ENCODE results near the gene FSTL4. TPM values are rescaled to one million over a fixed set of nuclear protein-coding genes. Genes with fewer than 3 reads are reported as not detected.
A peak's percentile ranks its signal among the peaks of the same experiment; 100 is the strongest.

Gene FSTL4
- total RNA-seq, 1 donor from 2014 or later: not detected

- intact Hi-C loops (cut with DNase I): no loop called here
- no peak for ATAC-seq (ENCODE audit: poor library complexity)
- DNase-seq: no peak
Measured at GRCh38 chr5:133265257-133265656, 347.1 kb downstream of the FSTL4 start.

DNA sequence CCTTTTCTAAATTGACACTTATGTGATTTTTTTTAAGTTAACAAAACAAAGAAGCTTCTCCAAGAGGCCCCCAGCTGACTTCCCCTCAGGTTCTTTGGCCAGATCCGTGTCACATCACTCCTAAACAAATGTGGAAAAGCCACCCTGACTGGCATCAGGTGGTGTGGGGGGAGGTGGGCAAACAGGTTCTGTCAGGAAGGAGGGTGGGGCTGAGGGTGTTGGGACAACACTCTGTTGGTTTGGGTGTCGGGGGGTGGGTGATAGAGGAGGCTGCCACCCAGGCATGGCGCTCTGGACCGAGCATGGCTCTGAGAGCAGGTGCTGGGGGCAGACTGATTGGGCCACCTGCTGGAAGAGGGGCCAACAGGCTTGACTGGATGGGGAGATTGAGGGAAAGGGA, 349.7 kb downstream of the FSTL4 start:
- DNase-seq: no peak
- intact Hi-C loops (cut with DNase I): no loop called here
- ATAC-seq (ENCODE audit: poor library complexity): no peak

DNA sequence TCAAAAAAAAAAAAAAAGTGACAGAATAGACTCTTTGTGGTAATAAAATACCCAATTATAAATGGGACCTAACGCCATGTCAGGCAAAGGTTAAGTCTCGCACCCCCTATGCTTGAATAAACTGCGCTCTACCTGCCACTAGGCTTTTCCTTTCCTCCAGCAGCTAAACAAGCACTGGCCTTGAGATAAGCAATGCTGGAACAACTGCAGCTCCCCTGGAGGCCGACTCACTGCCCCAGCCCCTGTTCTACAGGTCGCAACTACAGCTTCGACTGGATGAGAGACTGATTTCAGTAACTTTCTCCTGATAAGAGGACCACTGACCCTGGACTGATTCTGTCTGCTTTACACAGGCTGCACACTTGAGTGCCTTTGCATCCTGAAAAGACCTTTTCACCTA, 350.3 kb downstream of the FSTL4 start:
- intact Hi-C loops (cut with DNase I): no loop called here
- no peak for ATAC-seq (ENCODE audit: poor library complexity)
- no peak for DNase-seq

- no peak for DNase-seq
- intact Hi-C loops (cut with DNase I): no loop called here
- ATAC-seq (ENCODE audit: poor library complexity): no peak
Measured at GRCh38 chr5:133260715-133261114, 351.6 kb downstream of the FSTL4 start.

GRCh38 chr5:133259199-133259997, 352.9 kb downstream of the FSTL4 start:
- no peak for ATAC-seq (ENCODE audit: poor library complexity)
- DNase-seq: no peak
- intact Hi-C loops (cut with DNase I): no loop called here

DNA sequence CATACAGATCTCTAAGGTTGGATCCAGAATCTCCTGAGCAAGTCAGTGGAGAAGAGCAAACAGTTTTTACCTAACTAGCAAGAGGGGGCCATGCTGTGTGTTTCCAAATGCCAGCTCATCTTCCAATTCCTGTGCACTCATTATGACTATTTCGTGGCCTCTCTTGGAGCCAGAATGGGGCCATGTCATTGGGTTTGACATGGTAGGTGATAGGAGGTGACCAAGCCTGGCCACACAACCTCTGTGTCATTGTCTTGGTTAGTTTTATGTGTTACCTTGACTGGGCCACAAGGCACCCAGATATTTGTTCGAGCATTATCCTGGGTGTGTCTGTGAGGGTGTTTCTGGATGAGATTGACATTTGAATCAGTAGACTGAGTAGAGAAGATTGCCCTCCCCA, 354.4 kb downstream of the FSTL4 start:
- DNase-seq (no peak), ATAC-seq (ENCODE audit: poor library complexity) (no peak)
- intact Hi-C loops (cut with DNase I): no loop called here

DNA sequence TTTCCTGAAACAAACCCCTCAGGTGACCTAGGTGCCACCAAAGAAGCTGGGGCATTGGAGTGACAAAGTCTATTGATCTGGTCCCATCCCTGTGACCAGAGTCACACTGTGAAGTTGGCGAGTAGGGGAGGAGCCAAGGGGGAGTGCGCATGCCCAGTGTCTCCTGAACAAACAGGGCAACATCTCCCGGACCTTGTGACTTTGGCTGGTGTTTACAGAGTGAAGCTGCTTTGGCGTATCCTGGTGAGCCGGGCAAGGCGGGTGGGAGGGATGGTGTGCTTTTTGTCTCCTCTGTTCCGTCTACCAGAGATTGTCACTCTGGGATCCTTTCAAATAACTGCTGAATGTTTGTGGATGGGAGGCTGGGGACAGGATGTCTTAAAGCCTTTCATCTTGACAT, 356.1 kb downstream of the FSTL4 start:
- intact Hi-C loops (cut with DNase I): no loop called here
- DNase-seq (no peak), ATAC-seq (ENCODE audit: poor library complexity) (no peak)

- ATAC-seq (ENCODE audit: poor library complexity) (no peak), DNase-seq (no peak)
- intact Hi-C loops (cut with DNase I): no loop called here
Measured at GRCh38 chr5:133254803-133255202, 357.5 kb downstream of the FSTL4 start.

GRCh38 chr5:133253671-133254070, 358.7 kb downstream of the FSTL4 start:
- DNase-seq (no peak), ATAC-seq (ENCODE audit: poor library complexity) (no peak)
- intact Hi-C loops (cut with DNase I): no loop called here

- intact Hi-C loops (cut with DNase I): no loop called here
- no peak for ATAC-seq (ENCODE audit: poor library complexity)
Measured at GRCh38 chr5:133253070-133253469, 359.3 kb downstream of the FSTL4 start.

GRCh38 chr5:133252133-133252480, 360.2 kb downstream of the FSTL4 start:
- DNase-seq: no peak
- intact Hi-C loops (cut with DNase I): no loop called here
- no peak for ATAC-seq (ENCODE audit: poor library complexity)

More at GRCh38 chr5:133253070-133253469, 359.3 kb downstream of the FSTL4 start:
- no peak for DNase-seq

- DNase-seq (no peak), ATAC-seq (ENCODE audit: poor library complexity) (no peak)
- intact Hi-C loops (cut with DNase I): no loop called here
Measured at GRCh38 chr5:133251296-133252132, 360.8 kb downstream of the FSTL4 start.

DNA sequence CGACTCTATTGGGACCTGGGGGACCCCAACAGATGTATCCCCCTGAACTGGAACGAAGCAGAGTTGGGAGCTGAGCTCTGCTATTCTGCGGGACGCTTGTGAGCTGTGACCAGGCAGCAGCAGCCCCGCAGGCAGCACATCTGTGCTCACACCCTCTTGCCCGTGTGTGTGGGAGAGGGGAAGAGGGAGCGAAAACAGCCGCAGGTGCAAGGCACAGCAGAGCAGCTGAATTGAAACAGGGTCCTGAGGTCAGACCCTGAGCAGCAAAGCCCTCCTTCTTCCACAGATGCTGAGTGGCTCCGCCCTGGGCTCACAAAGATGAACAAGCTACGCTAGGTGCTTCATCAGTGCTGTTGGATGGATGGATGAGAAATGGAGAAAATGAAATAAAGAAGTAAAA, 361.8 kb downstream of the FSTL4 start:
- DNase-seq (no peak), ATAC-seq (ENCODE audit: poor library complexity) (no peak)
- intact Hi-C loops (cut with DNase I): no loop called here

DNA sequence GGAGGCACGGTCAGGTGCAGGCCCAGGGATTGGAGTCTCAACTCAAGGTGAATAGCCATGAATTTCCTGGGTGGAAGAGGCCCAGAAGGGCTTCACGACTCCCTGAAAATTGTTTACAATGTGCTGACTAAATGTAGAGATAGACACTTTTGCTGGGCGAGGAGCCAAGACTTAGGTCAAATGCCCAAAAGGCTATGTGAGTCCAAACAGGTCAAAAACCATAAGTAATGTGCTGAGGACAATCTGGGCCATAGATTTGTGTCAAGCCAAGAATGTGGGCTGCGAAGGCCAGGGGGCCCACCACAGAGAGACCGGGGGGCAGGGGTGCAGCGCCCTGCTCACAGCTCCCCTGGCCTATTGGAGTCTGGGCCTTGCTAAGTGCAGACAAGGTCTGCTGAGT, 362.7 kb downstream of the FSTL4 start:
- DNase-seq: no peak
- intact Hi-C loops (cut with DNase I): loop anchor here (5.0 kb wide), 1 partner anchor 137 kb away; no protein-coding TSS in a partner anchor

DNA sequence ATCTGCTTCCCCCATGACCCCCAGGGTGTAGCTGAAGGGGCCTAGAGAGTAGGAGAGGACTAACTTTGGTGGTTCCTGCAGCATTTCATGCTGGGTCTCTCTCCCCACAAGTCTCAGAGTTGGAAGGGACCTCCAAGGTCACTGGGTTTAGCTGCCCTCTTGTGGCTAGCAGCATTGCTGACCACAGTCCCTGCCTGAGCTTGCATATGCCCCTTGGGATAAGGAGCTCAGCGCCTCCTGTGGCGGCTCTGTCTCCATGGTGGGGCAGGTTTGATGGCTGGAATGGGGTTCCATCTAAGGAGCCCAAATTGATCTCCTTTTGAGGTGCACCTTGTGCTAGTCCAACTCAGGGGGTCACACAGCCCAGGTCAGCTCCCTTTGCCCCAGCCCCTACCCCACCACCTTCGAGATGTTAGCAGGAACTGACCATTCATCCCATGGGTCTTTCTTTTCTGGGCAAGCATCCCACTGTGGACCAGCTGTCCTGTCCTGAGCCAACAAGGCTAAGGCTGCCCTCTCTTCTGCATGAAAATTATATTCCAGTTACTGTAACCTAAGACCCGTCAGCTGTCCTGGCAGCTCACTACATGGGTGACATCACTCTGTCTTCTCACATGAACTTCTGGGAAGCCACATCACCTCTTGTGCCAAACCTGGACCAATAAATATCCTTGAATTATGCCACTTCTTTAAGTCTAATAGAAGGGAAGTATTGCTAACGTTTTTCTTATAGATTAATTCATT, 364.3 kb downstream of the FSTL4 start:
- intact Hi-C loops (cut with DNase I): loop anchor here (5.0 kb wide), 1 partner anchor 136 kb away; no protein-coding TSS in a partner anchor
- ATAC-seq (ENCODE audit: poor library complexity): peak; percentile 64
- DNase-seq: no peak

More for the DNA sequence above, 362.7 kb downstream of the FSTL4 start:
- no peak for ATAC-seq (ENCODE audit: poor library complexity)

DNA sequence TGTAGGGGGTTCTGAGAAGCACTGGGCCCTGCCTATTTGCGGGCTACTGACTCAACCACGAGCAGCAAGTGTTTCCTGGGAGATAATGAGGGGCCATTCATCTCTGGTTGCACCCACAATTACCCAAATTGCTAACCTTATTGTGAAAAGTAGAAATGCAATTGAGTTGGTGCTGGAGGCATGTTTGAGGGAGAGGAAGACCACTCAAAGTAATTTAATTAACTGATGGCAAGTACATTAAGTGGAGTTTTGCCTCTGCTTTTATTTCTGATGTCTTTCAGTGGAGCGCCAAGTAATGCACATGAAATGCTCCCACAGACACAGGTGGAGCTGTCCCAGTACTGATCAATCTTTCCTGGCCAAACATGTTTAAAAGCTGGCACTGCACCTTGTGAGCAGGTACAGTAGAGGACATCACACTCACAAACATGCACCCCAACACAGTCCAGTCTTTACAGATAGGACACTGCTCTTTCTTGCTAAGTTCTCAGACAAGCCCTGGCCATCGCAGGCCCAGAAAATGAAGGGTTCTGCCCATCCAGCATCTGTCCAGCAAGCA, 365.1 kb downstream of the FSTL4 start:
- intact Hi-C loops (cut with DNase I): loop anchor here (5.0 kb wide), 1 partner anchor 135 kb away; no protein-coding TSS in a partner anchor
- ATAC-seq (ENCODE audit: poor library complexity) (no peak), DNase-seq (no peak)

DNA sequence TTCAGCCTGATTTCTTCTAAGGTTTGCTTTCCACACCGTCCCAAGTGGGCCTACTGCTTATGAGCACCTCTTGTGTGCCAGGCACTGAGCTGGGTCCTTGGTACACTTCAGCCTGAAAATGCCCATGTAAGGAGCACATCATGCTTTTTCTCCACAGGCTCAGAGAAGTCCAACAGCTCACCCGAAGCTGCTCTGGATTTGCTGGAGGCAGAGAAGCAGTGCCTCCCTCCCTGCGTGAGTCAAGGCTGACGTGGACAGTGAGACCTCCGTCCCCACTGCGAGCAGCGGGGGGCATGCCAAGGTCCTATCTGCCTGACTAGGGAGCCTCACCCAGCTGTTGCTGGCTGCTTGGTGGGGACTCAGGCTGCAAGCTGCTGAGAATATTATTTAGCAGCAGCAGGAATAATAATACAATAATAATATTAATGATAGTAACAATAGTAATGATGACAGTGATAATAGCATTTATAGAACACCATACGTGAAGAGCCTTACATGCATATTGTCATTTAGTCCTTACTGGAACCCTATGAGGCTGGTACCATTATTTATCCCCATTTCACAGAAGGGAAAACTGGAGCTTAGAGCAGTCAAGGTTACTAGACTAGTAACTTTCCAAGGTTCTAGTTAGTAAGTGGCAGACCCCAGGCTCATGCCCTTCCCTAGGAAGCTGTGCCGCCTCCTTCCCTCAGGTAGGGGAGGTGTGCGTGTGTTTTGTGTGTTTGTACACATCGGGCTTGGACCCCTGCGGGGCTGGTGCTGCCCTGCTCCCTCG, 365.8 kb downstream of the FSTL4 start:
- ATAC-seq (ENCODE audit: poor library complexity) (no peak), DNase-seq (no peak)
- intact Hi-C loops (cut with DNase I): loop anchor here (5.0 kb wide), 1 partner anchor 134 kb away; no protein-coding TSS in a partner anchor

DNA sequence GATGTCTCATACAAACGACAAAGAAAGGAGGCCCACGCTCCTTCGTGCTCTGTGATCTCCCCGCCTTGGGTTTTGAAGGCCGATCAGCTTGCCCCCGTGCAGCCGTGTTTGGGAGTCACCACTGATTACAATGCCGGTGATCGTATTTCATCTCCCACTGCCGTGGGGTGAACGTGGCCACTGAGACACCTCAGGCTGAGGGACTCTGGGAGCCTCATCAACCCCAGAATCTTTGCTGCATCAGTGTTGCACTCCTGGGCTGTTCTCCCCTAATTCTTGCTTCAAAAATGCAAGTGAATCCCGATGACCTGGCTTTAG, 366.3 kb downstream of the FSTL4 start:
- intact Hi-C loops (cut with DNase I): loop anchor here (5.0 kb wide), 1 partner anchor 134 kb away; no protein-coding TSS in a partner anchor
- no peak for DNase-seq
- ATAC-seq (ENCODE audit: poor library complexity): no peak

Measured in Right ventricle myocardium superior (tissue), 1 donor.